Erythroblast (primary cell): Measurements from ENCODE around the gene RAD51B.

Source experiments
- GATA1 ChIP-seq: IDR thresholded peaks from 2 replicates; pipeline ENCODE4 v1.6.1; 2011; ENCODE audit warnings: low read depth, mild to moderate bottlenecking, control low read depth, low read length, moderate library complexity
- POLR2A ChIP-seq: IDR thresholded peaks from 2 replicates; pipeline ENCODE4 v1.6.1; 2011; ENCODE audit warnings: mild to moderate bottlenecking, low read length

DNA sequence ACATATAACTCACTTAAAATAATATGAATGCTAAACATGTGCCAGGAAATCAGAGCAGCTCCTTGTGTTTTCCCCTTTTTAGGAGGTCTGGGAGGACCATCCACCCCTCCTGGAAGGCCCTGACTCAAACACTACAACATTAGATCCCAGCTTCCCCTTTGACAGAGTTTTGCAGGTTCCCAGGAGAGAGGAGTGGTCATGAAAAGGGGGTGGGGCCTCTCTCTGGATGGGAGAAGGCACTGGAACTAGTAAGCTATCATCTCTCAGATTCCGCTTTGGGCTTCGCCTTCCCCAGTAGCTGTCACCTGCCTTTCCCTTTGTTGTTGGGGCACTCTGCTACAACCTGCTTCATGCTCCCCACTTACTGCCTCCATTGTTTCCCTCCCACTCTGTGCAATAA is 824.1 kb downstream of the RAD51B start:
- TF ChIP-seq POLR2A (no peak), GATA1 (no peak)
